HepG2 (cell line): Measurements from ENCODE around the gene ENGASE. TPM values are rescaled to one million over a fixed set of nuclear protein-coding genes. Genes with fewer than 3 reads are reported as not detected.

Source experiments
- ATAC-seq: fragments of 200-7000 bp; cut with Tn5 transposase; 3 replicates; pipeline ENCODE4 v1.9.1; 2020; ENCODE audit warnings: mild to moderate bottlenecking, moderate library complexity
- BruUV-seq: library from RNA; stranded (reverse); fragments of 400-500 nt; replicated peaks from 2 replicates; lab custom pipeline; 2021; lab: Mats Ljungman, UMichigan
- CTCF ChIA-PET: fragments of 300-600 bp; formaldehyde crosslinking; extraction: SDS; loops from one replicate; lab custom pipeline; 2021; ENCODE audit warnings: low total read pairs, inconsistent platforms, low intra/inter-chr PET ratio; lab: Yijun Ruan, JAX
- POLR2A ChIA-PET: fragments of 350-600 bp; sonication (Branson Sonifier 250); formaldehyde crosslinking; loops from one replicate; lab custom pipeline; 2020; ENCODE audit warnings: antibody characterized with exemption, inconsistent platforms; lab: Yijun Ruan, JAX
- DNase-seq: peaks from one replicate; pipeline ENCODE4 v3.0.0-alpha.2; 2015; ENCODE audit warnings: low spot score
- FAIRE-seq: peaks from 3 replicates; lab custom pipeline; 2011; peaks lifted over from hg19 to GRCh38; lab: Jason Lieb, UNC
- H2AFZ ChIP-seq: one replicate; pipeline ENCODE4 v1.6.1; 2011; ENCODE audit warnings: low read length, inconsistent platforms
- H3K27ac ChIP-seq: fragments of 300-600 bp; 3 replicates; pipeline ENCODE4 v1.8.0; 2011; ENCODE audit warnings: mixed run types, mild to moderate bottlenecking, mixed read lengths, low read length, inconsistent platforms; ENCODE audit not compliant: insufficient read depth; ENCODE audit errors: extremely low read length
- H3K27me3 ChIP-seq, 2 experiments: fragments of 200-600 bp in 1 of 2; 2 replicates in 1 of 2; 3 replicates in 1 of 2; pipeline versions ENCODE4 v1.6.0 to v1.8.0; 2011; ENCODE audit warnings: low read length in 2 of 2, mild to moderate bottlenecking in 2 of 2, moderate library complexity in 2 of 2, inconsistent platforms in 1 of 2; ENCODE audit not compliant: insufficient read depth in 2 of 2, control insufficient read depth in 1 of 2
- H3K36me3 ChIP-seq, 2 experiments: fragments of 200-600 bp in 1 of 2; replicated peaks in 1 of 2; 2 replicates in 1 of 2; 3 replicates in 1 of 2; pipeline versions ENCODE4 v1.5.1 to v1.8.0; 2011; ENCODE audit warnings: low read length in 2 of 2, inconsistent platforms in 1 of 2; ENCODE audit not compliant: insufficient read depth in 2 of 2, control insufficient read depth in 1 of 2
- H3K4me1 ChIP-seq: 2 replicates; pipeline ENCODE4 v1.5.1; 2012; ENCODE audit warnings: low read length, inconsistent platforms; ENCODE audit not compliant: insufficient read depth
- H3K4me2 ChIP-seq: 2 replicates; pipeline ENCODE4 v1.6.0; 2011; ENCODE audit warnings: low read depth, low read length, inconsistent platforms
- H3K4me3 ChIP-seq, 3 experiments: fragments of 200-600 bp in 1 of 3; sonication (generic), shearing (Covaris generic) in 1 of 3; replicated peaks in 1 of 3; 2 replicates each; pipeline ENCODE4 v1.5.1; 2011 to 2016; ENCODE audit warnings: low read length in 3 of 3, inconsistent platforms in 2 of 3, low read depth in 2 of 3, mild to moderate bottlenecking in 2 of 3, control low read depth in 1 of 3, mixed read lengths in 1 of 3; ENCODE audit not compliant: insufficient read depth in 1 of 3
- H3K79me2 ChIP-seq: one replicate; pipeline ENCODE4 v1.6.1; 2011; ENCODE audit warnings: low read length, inconsistent platforms; ENCODE audit not compliant: insufficient read depth
- H3K9ac ChIP-seq: 2 replicates; pipeline ENCODE4 v1.6.0; 2011; ENCODE audit warnings: mild to moderate bottlenecking, low read depth, low read length, inconsistent platforms; ENCODE audit not compliant: insufficient read depth
- H3K9me3 ChIP-seq: 2 replicates; pipeline ENCODE4 v1.5.1; 2012; ENCODE audit warnings: mild to moderate bottlenecking, low read length
- H4K20me1 ChIP-seq: 2 replicates; pipeline ENCODE4 v1.6.0; 2011; ENCODE audit warnings: inconsistent platforms, mild to moderate bottlenecking, low read length, moderate library complexity; ENCODE audit not compliant: insufficient read depth
- AGO1 ChIP-seq: fragments of 200-400 bp; formaldehyde crosslinking; IDR thresholded peaks from 2 replicates; pipeline ENCODE4 v1.6.1; 2017; ENCODE audit warnings: mild to moderate bottlenecking, low read depth, low read length, moderate library complexity; ENCODE audit not compliant: poor library complexity, severe bottlenecking
- FOXM1 ChIP-seq: sonication (generic); formaldehyde crosslinking; IDR thresholded peaks from 2 replicates; pipeline ENCODE4 v1.5.0; 2020; ENCODE audit warnings: missing genetic modification reagents
- FOXO1 ChIP-seq: sonication (generic); formaldehyde crosslinking; IDR thresholded peaks from 2 replicates; pipeline ENCODE4 v1.4.0; 2020; ENCODE audit warnings: missing genetic modification reagents
- HNRNPLL ChIP-seq: fragments of 200-400 bp; formaldehyde crosslinking; IDR thresholded peaks from 2 replicates; pipeline ENCODE4 v1.6.1; 2017; ENCODE audit warnings: mild to moderate bottlenecking, low read depth, low read length; ENCODE audit not compliant: poor library complexity, severe bottlenecking
- ZFP36 ChIP-seq: fragments of 150-350 bp; IDR thresholded peaks from 2 replicates; pipeline ENCODE4 v1.6.1; 2018; ENCODE audit warnings: borderline replicate concordance, low read length, low read depth; ENCODE audit not compliant: partially characterized antibody
- ZNF256 ChIP-seq: sonication (generic); formaldehyde crosslinking; conservative IDR thresholded peaks from 2 replicates; pipeline ENCODE4 v1.4.0; 2020; ENCODE audit warnings: missing genetic modification reagents
- ZNF296 ChIP-seq: sonication (generic); formaldehyde crosslinking; conservative IDR thresholded peaks from 2 replicates; pipeline ENCODE4 v1.5.0; 2020; ENCODE audit warnings: mild to moderate bottlenecking, missing genetic modification reagents
- WGBS: methylation state at CpG from one replicate; pipeline ENCODE4 v1.1.6; 2017; ENCODE audit warnings: low lambda C conversion rate; 5-methylcytosine and 5-hydroxymethylcytosine counted together
- in situ Hi-C: cut with HindIII; loops from 2 replicates; pipeline ENCODE4 v1.10.0; 2017; ENCODE audit warnings: low pct_unique_long_range_greater_than_20kb; ENCODE audit not compliant: extremely low pct_ligation_motif_present
- intact Hi-C: fragments of 100-400 bp; cut with micrococcal nuclease; formaldehyde crosslinking; loops from one replicate; pipeline ENCODE4 v1.10.0; 2022; ENCODE audit not compliant: unreplicated experiment
- polyA plus RNA-seq, 8 experiments: library from polyadenylated mRNA; depleted of rRNA in 3 of 8; stranded (reverse) in 7 of 8; unstranded in 1 of 8; fragments of >200 nt; fragmentation: Illumina TruSeq in 4 of 8; extraction: Trizol in 4 of 8; gene quantifications; 2 replicates each; pipeline versions ENCODE4 v1.2.1 to v1.2.3, GENCODE V29; 2011 to 2016; ENCODE audit warnings: low read depth in 4 of 8, missing spikeins in 1 of 8, mixed read lengths in 1 of 8; ENCODE audit not compliant: insufficient read depth in 1 of 8
- total RNA-seq, 5 experiments: library from RNA; depleted of rRNA; stranded (reverse); fragments of >200 nt; fragmentation: Illumina TruSeq; extraction: Trizol; gene quantifications; 2 replicates each; pipeline ENCODE4 v1.2.3, GENCODE V29; 2016; ENCODE audit warnings: low read depth in 1 of 5
- TF ChIP-seq, protein P1 (sequence below): sonication (generic); formaldehyde crosslinking; IDR thresholded peaks from 2 replicates; pipeline ENCODE4 v1.4.0; 2020; ENCODE audit warnings: mild to moderate bottlenecking, missing genetic modification reagents, borderline replicate concordance
- TF ChIP-seq, protein P2 (sequence below): sonication (generic); formaldehyde crosslinking; conservative IDR thresholded peaks from 2 replicates; pipeline ENCODE4 v1.4.0; 2020; ENCODE audit warnings: mild to moderate bottlenecking, missing genetic modification reagents, moderate library complexity

ENGASE gene
- total and polyA plus RNA-seq, 2 of the 13 experiments (the other 11 are each of a cell fraction or from before 2014, with no cell fraction given), result 10.6 to 18.1 TPM

DNA sequence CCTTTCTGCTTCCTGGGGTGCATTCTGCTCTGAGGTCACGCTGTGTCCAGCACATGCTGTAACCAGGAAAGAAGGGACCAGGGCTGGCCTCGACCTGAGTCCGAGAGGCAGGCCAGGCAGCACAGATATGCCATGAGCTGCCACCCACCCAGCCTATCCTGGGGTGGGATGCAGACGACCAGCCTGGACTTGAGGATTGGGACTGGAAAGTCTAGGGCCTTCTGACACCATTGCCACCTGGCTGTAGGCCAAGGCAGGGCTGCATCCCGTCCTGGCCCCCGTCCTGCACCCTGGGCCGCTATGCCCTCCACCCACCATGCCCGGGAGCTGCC, 14.3 kb downstream of the ENGASE start:
- in situ Hi-C loops, result loop anchor here (5.0 kb wide), 1 partner anchor 298 kb away; no protein-coding TSS in a partner anchor
- Histone ChIP-seq H3K27ac (no peak overlapping the region), H2AFZ (no peak overlapping the region), H3K4me2 (no peak overlapping the region), H3K4me1 (no peaks in the 10 kb centered on the region), H3K9ac (no peak overlapping the region)
- POLR2A ChIA-PET, result no interaction called here
- TF ChIP-seq, protein P1, sequence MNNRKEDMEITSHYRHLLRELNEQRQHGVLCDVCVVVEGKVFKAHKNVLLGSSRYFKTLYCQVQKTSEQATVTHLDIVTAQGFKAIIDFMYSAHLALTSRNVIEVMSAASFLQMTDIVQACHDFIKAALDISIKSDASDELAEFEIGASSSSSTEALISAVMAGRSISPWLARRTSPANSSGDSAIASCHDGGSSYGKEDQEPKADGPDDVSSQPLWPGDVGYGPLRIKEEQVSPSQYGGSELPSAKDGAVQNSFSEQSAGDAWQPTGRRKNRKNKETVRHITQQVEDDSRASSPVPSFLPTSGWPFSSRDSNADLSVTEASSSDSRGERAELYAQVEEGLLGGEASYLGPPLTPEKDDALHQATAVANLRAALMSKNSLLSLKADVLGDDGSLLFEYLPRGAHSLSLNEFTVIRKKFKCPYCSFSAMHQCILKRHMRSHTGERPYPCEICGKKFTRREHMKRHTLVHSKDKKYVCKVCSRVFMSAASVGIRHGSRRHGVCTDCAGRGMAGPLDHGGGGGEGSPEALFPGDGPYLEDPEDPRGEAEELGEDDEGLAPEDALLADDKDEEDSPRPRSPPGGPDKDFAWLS (CRISPR knock-in tag), result no peak
- TF ChIP-seq, protein P2, sequence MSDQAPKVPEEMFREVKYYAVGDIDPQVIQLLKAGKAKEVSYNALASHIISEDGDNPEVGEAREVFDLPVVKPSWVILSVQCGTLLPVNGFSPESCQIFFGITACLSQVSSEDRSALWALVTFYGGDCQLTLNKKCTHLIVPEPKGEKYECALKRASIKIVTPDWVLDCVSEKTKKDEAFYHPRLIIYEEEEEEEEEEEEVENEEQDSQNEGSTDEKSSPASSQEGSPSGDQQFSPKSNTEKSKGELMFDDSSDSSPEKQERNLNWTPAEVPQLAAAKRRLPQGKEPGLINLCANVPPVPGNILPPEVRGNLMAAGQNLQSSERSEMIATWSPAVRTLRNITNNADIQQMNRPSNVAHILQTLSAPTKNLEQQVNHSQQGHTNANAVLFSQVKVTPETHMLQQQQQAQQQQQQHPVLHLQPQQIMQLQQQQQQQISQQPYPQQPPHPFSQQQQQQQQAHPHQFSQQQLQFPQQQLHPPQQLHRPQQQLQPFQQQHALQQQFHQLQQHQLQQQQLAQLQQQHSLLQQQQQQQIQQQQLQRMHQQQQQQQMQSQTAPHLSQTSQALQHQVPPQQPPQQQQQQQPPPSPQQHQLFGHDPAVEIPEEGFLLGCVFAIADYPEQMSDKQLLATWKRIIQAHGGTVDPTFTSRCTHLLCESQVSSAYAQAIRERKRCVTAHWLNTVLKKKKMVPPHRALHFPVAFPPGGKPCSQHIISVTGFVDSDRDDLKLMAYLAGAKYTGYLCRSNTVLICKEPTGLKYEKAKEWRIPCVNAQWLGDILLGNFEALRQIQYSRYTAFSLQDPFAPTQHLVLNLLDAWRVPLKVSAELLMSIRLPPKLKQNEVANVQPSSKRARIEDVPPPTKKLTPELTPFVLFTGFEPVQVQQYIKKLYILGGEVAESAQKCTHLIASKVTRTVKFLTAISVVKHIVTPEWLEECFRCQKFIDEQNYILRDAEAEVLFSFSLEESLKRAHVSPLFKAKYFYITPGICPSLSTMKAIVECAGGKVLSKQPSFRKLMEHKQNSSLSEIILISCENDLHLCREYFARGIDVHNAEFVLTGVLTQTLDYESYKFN, result no peak
- TF ChIP-seq AGO1 (no peak), FOXM1 (CRISPR knock-in tag) (no peak), ZFP36 (no peak), ZNF296 (CRISPR knock-in tag) (no peak), HNRNPLL (no peak), ZNF256 (no peak), FOXO1 (CRISPR knock-in tag) (no peak)
- TF ChIP-seq, all 625 proteins: peak for 0
- CTCF ChIA-PET, result interaction anchor here (1.1 to 1.3 kb wide), 2 partner anchors 304 to 619 kb away, joined by 4 read pairs; no protein-coding TSS in a partner anchor
- H3K4me3 ChIP-seq, result no peak overlapping the region
- H4K20me1 ChIP-seq, result peaks cover 11% of the 10 kb centered on the region; the same call in 1 of the 2 replicates
- ATAC-seq (no peak), DNase-seq (no peak), FAIRE-seq (no peak)
- H3K36me3 ChIP-seq, result peaks cover 9 to 12% of the 10 kb centered on the region in 2 experiments; a peak in 3 of 5 replicates
- no peaks in the 10 kb centered on the region for H3K79me2 ChIP-seq
- H3K9me3 ChIP-seq, result no peaks in the 10 kb centered on the region
- no TSS peak for BruUV-seq
- intact Hi-C loops, result no loop called here
- peaks cover 8 to 35% of the 10 kb centered on the region in 2 experiments; a peak in 3 of 5 replicates for H3K27me3 ChIP-seq
- WGBS, result 55% methylated on average over 8 of the region's 8 CpGs
